H9 (cell line): ENCODE results near the gene C9orf152. TPM values are rescaled to one million over a fixed set of nuclear protein-coding genes. Genes with fewer than 3 reads are reported as not detected.

Experiments used
- DNase-seq: peaks from one replicate; pipeline ENCODE4 v3.0.0-alpha.2; 2017
- H2AFZ ChIP-seq: one replicate; pipeline ENCODE4 v1.6.1; 2013; ENCODE audit warnings: mild to moderate bottlenecking, low read length, control low read depth, moderate library complexity
- H2AK5ac ChIP-seq: 2 replicates; pipeline ENCODE4 v1.6.1; 2013; ENCODE audit warnings: low read length, control low read depth, mixed read lengths; ENCODE audit not compliant: insufficient read length
- H2BK120ac ChIP-seq: one replicate; pipeline ENCODE4 v1.6.1; 2013; ENCODE audit warnings: low read depth, mild to moderate bottlenecking, low read length, control low read depth, inconsistent platforms; ENCODE audit not compliant: poor library complexity, severe bottlenecking
- H2BK12ac ChIP-seq: 2 replicates; pipeline ENCODE4 v1.6.1; 2013; ENCODE audit warnings: low read length, control low read depth, mixed read lengths, low read depth; ENCODE audit not compliant: insufficient read length
- H2BK15ac ChIP-seq: 2 replicates; pipeline ENCODE4 v1.6.1; 2013; ENCODE audit warnings: low read depth, low read length, control low read depth
- H2BK20ac ChIP-seq: one replicate; pipeline ENCODE4 v1.6.1; 2013; ENCODE audit warnings: low read depth, mild to moderate bottlenecking, low read length, control low read depth, inconsistent platforms; ENCODE audit not compliant: poor library complexity, severe bottlenecking
- H2BK5ac ChIP-seq: 2 replicates; pipeline ENCODE4 v1.6.1; 2013; ENCODE audit warnings: low read length, control low read depth, mixed read lengths; ENCODE audit not compliant: insufficient read length
- H3K14ac ChIP-seq: 2 replicates; pipeline ENCODE4 v1.6.1; 2013; ENCODE audit warnings: low read length, control low read depth; ENCODE audit not compliant: insufficient read depth
- H3K18ac ChIP-seq: 2 replicates; pipeline ENCODE4 v1.6.1; 2013; ENCODE audit warnings: low read depth, mild to moderate bottlenecking, mixed read lengths, low read length, control low read depth; ENCODE audit not compliant: insufficient read length
- H3K23ac ChIP-seq: 2 replicates; pipeline ENCODE4 v1.6.1; 2013; ENCODE audit warnings: low read length, control low read depth, mixed read lengths, low read depth; ENCODE audit not compliant: insufficient read length
- H3K23me2 ChIP-seq: 2 replicates; pipeline ENCODE4 v1.6.1; 2013; ENCODE audit warnings: low read depth, mild to moderate bottlenecking, mixed read lengths, low read length, control low read depth; ENCODE audit not compliant: insufficient read length, poor library complexity, severe bottlenecking
- H3K27ac ChIP-seq: 2 replicates; pipeline ENCODE4 v1.5.1; 2013; ENCODE audit warnings: low read length, control low read depth, mixed read lengths, low read depth; ENCODE audit not compliant: insufficient read length
- H3K27me3 ChIP-seq: 2 replicates; pipeline ENCODE4 v1.6.1; 2013; ENCODE audit warnings: low read length, control low read depth, inconsistent platforms; ENCODE audit not compliant: insufficient read depth
- H3K4ac ChIP-seq: 2 replicates; pipeline ENCODE4 v1.6.1; 2013; ENCODE audit warnings: low read depth, mild to moderate bottlenecking, control low read depth, inconsistent platforms, low read length, moderate library complexity
- H3K4me1 ChIP-seq: 2 replicates; pipeline ENCODE4 v1.6.1; 2013; ENCODE audit warnings: low read length, control low read depth, inconsistent platforms; ENCODE audit not compliant: insufficient read depth
- H3K4me2 ChIP-seq: 2 replicates; pipeline ENCODE4 v1.6.1; 2013; ENCODE audit warnings: low read length, control low read depth, mixed read lengths; ENCODE audit not compliant: insufficient read length, insufficient read depth
- H3K56ac ChIP-seq: 2 replicates; pipeline ENCODE4 v1.6.1; 2013; ENCODE audit warnings: low read depth, mild to moderate bottlenecking, mixed read lengths, low read length, control low read depth; ENCODE audit not compliant: insufficient read length
- H3K79me1 ChIP-seq: 2 replicates; pipeline ENCODE4 v1.6.1; 2013; ENCODE audit warnings: low read depth, mild to moderate bottlenecking, moderate library complexity, low read length, control low read depth, inconsistent platforms; ENCODE audit not compliant: insufficient read depth, poor library complexity, severe bottlenecking
- H3K79me2 ChIP-seq: 2 replicates; pipeline ENCODE4 v1.6.1; 2013; ENCODE audit warnings: low read length, control low read depth, inconsistent platforms; ENCODE audit not compliant: insufficient read depth
- H3K9ac ChIP-seq: 2 replicates; pipeline ENCODE4 v1.6.1; 2013; ENCODE audit warnings: low read length, control low read depth, mixed read lengths; ENCODE audit not compliant: insufficient read length; ENCODE audit errors: extremely low read depth
- H3K9me3 ChIP-seq: one replicate; pipeline ENCODE4 v1.6.1; 2013; ENCODE audit warnings: low read depth, low read length, inconsistent platforms; ENCODE audit not compliant: control insufficient read depth
- H3T11ph ChIP-seq: one replicate; pipeline ENCODE4 v1.6.1; 2013; ENCODE audit warnings: mild to moderate bottlenecking, low read length, control low read depth, inconsistent platforms
- H4K20me1 ChIP-seq: one replicate; pipeline ENCODE4 v1.6.1; 2013; ENCODE audit not compliant: control insufficient read depth, insufficient read length, insufficient read depth
- H4K5ac ChIP-seq: 2 replicates; pipeline ENCODE4 v1.6.1; 2013; ENCODE audit warnings: low read depth, mild to moderate bottlenecking, mixed read lengths, low read length, control low read depth; ENCODE audit not compliant: insufficient read length
- H4K8ac ChIP-seq: replicated peaks from 2 replicates; pipeline ENCODE4 v1.6.1; 2013; ENCODE audit warnings: low read length, control low read depth, mixed read lengths, low read depth; ENCODE audit not compliant: insufficient read length
- H4K91ac ChIP-seq: 2 replicates; pipeline ENCODE4 v1.6.1; 2013; ENCODE audit warnings: low read depth, mild to moderate bottlenecking, moderate library complexity, mixed read lengths, low read length, control low read depth; ENCODE audit not compliant: insufficient read length
- H3K27ac Mint-ChIP-seq, 3 experiments: 2 replicates in 2 of 3; 3 replicates in 1 of 3; pipeline ENCODE4 v1.8.0; 2020 to 2021; ENCODE audit warnings: mixed read lengths in 3 of 3, mild to moderate bottlenecking in 1 of 3, moderate library complexity in 1 of 3
- H3K27me3 Mint-ChIP-seq: 2 replicates; pipeline ENCODE4 v1.8.0; 2021; ENCODE audit warnings: low read depth, mild to moderate bottlenecking, moderate library complexity, mixed read lengths
- H3K36me3 Mint-ChIP-seq, 3 experiments: 2 replicates in 2 of 3; 3 replicates in 1 of 3; pipeline ENCODE4 v1.8.0; 2020 to 2021; ENCODE audit warnings: low read depth in 3 of 3, mixed read lengths in 3 of 3; ENCODE audit not compliant: insufficient read depth in 1 of 3
- H3K4me1 Mint-ChIP-seq, 2 experiments: 2 replicates each; pipeline ENCODE4 v1.8.0; 2020; ENCODE audit warnings: mixed read lengths in 2 of 2
- H3K4me3 Mint-ChIP-seq, 2 experiments: 2 replicates in 1 of 2; 3 replicates in 1 of 2; pipeline ENCODE4 v1.8.0; 2020 to 2021; ENCODE audit warnings: mild to moderate bottlenecking in 2 of 2, mixed read lengths in 2 of 2, moderate library complexity in 1 of 2
- H3K9me3 Mint-ChIP-seq, 2 experiments: 2 replicates in 1 of 2; 3 replicates in 1 of 2; pipeline ENCODE4 v1.8.0; 2020; ENCODE audit warnings: mild to moderate bottlenecking in 2 of 2, mixed read lengths in 2 of 2, moderate library complexity in 1 of 2
- WGBS: extraction: QIAGEN DNeasy Blood & Tissue Kit; methylation state at CpG from one replicate; pipeline ENCODE4 v1.1.7; 2013; ENCODE audit warnings: missing lambda C conversion rate, low lambda C conversion rate, mixed read lengths; ENCODE audit not compliant: insufficient read length; ENCODE audit errors: extremely low coverage; 5-methylcytosine and 5-hydroxymethylcytosine counted together
- total RNA-seq: library from RNA; stranded (reverse); gene quantifications from 2 replicates; pipeline ENCODE4 v1.2.1, GENCODE V29; 2021
- TF ChIP-seq, protein P1 (sequence below): fragments of 200-600 bp; sonication (generic); conservative IDR thresholded peaks from 3 replicates; pipeline ENCODE4 v1.8.0; 2021; ENCODE audit warnings: antibody characterized with exemption, mild to moderate bottlenecking

C9orf152 gene
- total RNA-seq, 1 experiment from 2014 or later, result not detected

DNA sequence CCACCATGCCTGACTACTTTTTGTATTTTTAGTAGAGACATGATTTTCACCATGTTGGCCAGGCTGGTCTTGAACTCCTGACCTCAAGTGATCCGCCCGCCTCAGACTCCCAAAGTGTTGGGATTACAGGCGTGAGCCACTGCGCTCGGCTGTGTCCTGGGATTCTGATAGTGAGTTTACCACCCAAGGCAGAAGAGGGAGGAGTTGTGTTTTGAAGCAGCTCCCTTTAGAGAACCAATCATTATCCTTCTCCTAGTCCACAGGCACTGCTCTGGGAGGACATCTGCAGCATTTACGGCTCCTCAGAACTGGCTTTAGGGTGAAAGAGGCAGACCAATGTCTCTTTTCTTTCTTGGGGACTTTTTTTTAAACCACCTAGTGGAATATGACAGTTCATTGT is 5.7 kb downstream of the C9orf152 start:
- Histone ChIP-seq H3T11ph (no peak overlapping the region), H3K14ac (no peak overlapping the region), H3K27ac (no peak overlapping the region), H3K56ac (no peak overlapping the region), H4K91ac (no peak overlapping the region), H2BK20ac (no peak overlapping the region), H2BK12ac (no peak overlapping the region), H2BK5ac (no peak overlapping the region), H2BK15ac (no peak overlapping the region), H3K27me3 (no peaks in the 10 kb centered on the region), H4K5ac (no peak overlapping the region), H2AK5ac (no peak overlapping the region), H3K23me2 (no peaks in the 10 kb centered on the region), H3K9ac (no peak overlapping the region), H3K18ac (no peak overlapping the region), H4K20me1 (no peaks in the 10 kb centered on the region), H3K79me1 (no peaks in the 10 kb centered on the region), H3K4me1 (no peaks in the 10 kb centered on the region; the same call in 1 of the 2 replicates), H2AFZ (no peak overlapping the region), H3K79me2 (no peaks in the 10 kb centered on the region), H3K23ac (no peak overlapping the region), H4K8ac (no peak overlapping the region), H3K4ac (no peak overlapping the region), H2BK120ac (no peak overlapping the region), H3K9me3 (no peaks in the 10 kb centered on the region), H3K4me2 (no peak overlapping the region)
- Mint-ChIP-seq H3K4me1 (peaks cover 0 to 2% of the 10 kb centered on the region in 2 experiments; a peak in 1 of 4 replicates), H3K27me3 (no peaks in the 10 kb centered on the region; the same call in none of the 2 replicates), H3K27ac (no peak overlapping the region), H3K9me3 (no peaks in the 10 kb centered on the region; a peak in 1 of 5 replicates), H3K4me3 (no peak overlapping the region), H3K36me3 (peaks cover 0 to 4% (median 0%) of the 10 kb centered on the region in 3 experiments; a peak in 1 of 7 replicates)
- WGBS, result no CpG with 5 or more reads among the region's 6 CpGs
- TF ChIP-seq, protein P1, sequence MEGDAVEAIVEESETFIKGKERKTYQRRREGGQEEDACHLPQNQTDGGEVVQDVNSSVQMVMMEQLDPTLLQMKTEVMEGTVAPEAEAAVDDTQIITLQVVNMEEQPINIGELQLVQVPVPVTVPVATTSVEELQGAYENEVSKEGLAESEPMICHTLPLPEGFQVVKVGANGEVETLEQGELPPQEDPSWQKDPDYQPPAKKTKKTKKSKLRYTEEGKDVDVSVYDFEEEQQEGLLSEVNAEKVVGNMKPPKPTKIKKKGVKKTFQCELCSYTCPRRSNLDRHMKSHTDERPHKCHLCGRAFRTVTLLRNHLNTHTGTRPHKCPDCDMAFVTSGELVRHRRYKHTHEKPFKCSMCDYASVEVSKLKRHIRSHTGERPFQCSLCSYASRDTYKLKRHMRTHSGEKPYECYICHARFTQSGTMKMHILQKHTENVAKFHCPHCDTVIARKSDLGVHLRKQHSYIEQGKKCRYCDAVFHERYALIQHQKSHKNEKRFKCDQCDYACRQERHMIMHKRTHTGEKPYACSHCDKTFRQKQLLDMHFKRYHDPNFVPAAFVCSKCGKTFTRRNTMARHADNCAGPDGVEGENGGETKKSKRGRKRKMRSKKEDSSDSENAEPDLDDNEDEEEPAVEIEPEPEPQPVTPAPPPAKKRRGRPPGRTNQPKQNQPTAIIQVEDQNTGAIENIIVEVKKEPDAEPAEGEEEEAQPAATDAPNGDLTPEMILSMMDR, result no peak
- no peak for DNase-seq
